Common myeloid progenitor, CD34-positive (primary cell): ENCODE results near the gene SDF2.

ENCODE experiments used
- CTCF ChIA-PET: fragments of 350-600 bp; sonication (Branson Sonifier 250); formaldehyde crosslinking; loops from one replicate; lab custom pipeline; 2021; ENCODE audit warnings: antibody characterized with exemption; lab: Charles Lee
- POLR2A ChIA-PET: fragments of 350-600 bp; sonication (Branson Sonifier 250); formaldehyde crosslinking; loops from one replicate; lab custom pipeline; 2021; ENCODE audit warnings: antibody characterized with exemption; lab: Charles Lee
- DNase-seq, 3 donors: peaks; one replicate each; pipeline versions ENCODE4 v3.0.0 to v3.0.0-alpha.2; 2013
- H3K27ac ChIP-seq, 2 experiments: 1 replicate in 1 of 2; 2 replicates in 1 of 2; pipeline ENCODE4 v1.7.0; 2013; ENCODE audit warnings: inconsistent platforms in 2 of 2, low read length in 2 of 2, mild to moderate bottlenecking in 2 of 2, low read depth in 1 of 2, moderate library complexity in 1 of 2; ENCODE audit not compliant: severe bottlenecking in 2 of 2, insufficient read depth in 1 of 2, poor library complexity in 1 of 2
- H3K27me3 ChIP-seq, 5 experiments: replicated peaks in 2 of 5; 1 replicate in 3 of 5; 2 replicates in 2 of 5; pipeline versions ENCODE4 v1.6.1 to v1.7.0; 2013; ENCODE audit warnings: low read length in 4 of 5, mild to moderate bottlenecking in 2 of 5, moderate library complexity in 2 of 5, inconsistent platforms in 1 of 5; ENCODE audit not compliant: insufficient read depth in 5 of 5, control insufficient read depth in 4 of 5
- H3K36me3 ChIP-seq, 4 experiments: 1 replicate in 2 of 4; 2 replicates in 2 of 4; pipeline versions ENCODE4 v1.6.1 to v1.7.0; 2013; ENCODE audit warnings: low read length in 3 of 4, control low read depth in 1 of 4, mild to moderate bottlenecking in 1 of 4; ENCODE audit not compliant: control insufficient read depth in 4 of 4, insufficient read depth in 4 of 4
- H3K4me1 ChIP-seq, 4 experiments: 1 replicate in 3 of 4; 2 replicates in 1 of 4; pipeline versions ENCODE4 v1.6.1 to v1.7.1; 2013; ENCODE audit warnings: low read length in 3 of 4, mild to moderate bottlenecking in 3 of 4, control low read depth in 1 of 4, inconsistent platforms in 1 of 4, moderate library complexity in 1 of 4; ENCODE audit not compliant: control insufficient read depth in 4 of 4, insufficient read depth in 4 of 4; ENCODE audit errors: control extremely low read depth in 1 of 4
- H3K4me3 ChIP-seq, 7 experiments: 1 replicate in 4 of 7; 2 replicates in 3 of 7; pipeline versions ENCODE4 v1.5.1 to v1.7.0; 2013; ENCODE audit warnings: mild to moderate bottlenecking in 7 of 7, low read length in 6 of 7, moderate library complexity in 6 of 7, inconsistent platforms in 2 of 7, low read depth in 2 of 7, control low read depth in 1 of 7; ENCODE audit not compliant: insufficient read depth in 4 of 7, control insufficient read depth in 1 of 7; ENCODE audit errors: extremely low read depth in 1 of 7
- H3K9me3 ChIP-seq, 5 experiments: 1 replicate in 4 of 5; 2 replicates in 1 of 5; pipeline versions ENCODE4 v1.6.1 to v1.7.1; 2013; ENCODE audit warnings: low read length in 4 of 5, mild to moderate bottlenecking in 2 of 5, inconsistent platforms in 1 of 5, low read depth in 1 of 5, moderate library complexity in 1 of 5; ENCODE audit not compliant: control insufficient read depth in 4 of 5, insufficient read depth in 2 of 5; ENCODE audit errors: control extremely low read depth in 1 of 5
- WGBS: methylation state at CpG from one replicate; pipeline ENCODE4 v1.1.5; 2013; ENCODE audit not compliant: insufficient coverage; 5-methylcytosine and 5-hydroxymethylcytosine counted together

Gene SDF2

GRCh38 chr17:28684963-28685362 lies 23.3 kb upstream of the SDF2 start:
- Histone ChIP-seq H3K4me3 (no peak overlapping the region), H3K9me3 (no peaks in the 10 kb centered on the region), H3K27ac (no peak overlapping the region), H3K27me3 (no peaks in the 10 kb centered on the region), H3K4me1 (no peaks in the 10 kb centered on the region), H3K36me3 (peaks cover 26 to 95% (median 85%) of the 10 kb centered on the region in 4 experiments)
- DNase-seq: peak in 2 of 3 donors; percentile 6 to 10
- ChIA-PET CTCF (interaction anchor here (0.8 kb wide), 1 partner anchor 39 kb away, joined by 3 read pairs; no protein-coding TSS in a partner anchor), POLR2A (no interaction called here)
- WGBS: 88% methylated on average over 3 of the region's 3 CpGs

DNA sequence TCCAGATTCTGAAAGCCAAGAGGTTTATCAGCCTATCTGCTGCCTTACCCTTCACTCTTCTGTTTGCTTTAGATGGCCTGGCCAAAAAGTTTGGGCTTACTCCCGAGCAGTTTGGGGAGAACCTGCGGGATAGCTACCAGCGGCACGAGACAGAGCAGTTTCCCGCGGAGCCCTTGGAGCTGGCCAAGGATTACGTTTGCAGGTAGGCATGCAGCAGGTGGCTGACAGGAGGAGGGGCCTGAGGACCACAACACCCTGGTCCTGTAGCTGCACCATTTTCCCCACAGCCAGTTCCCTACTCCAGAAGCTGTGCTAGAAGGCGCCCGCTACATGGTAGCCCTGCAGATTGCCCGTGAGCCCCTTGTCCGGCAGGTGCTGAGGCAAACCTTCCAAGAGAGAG lies 20.9 kb upstream of the SDF2 start:
- H3K36me3 ChIP-seq: peaks cover 20 to 94% (median 75%) of the 10 kb centered on the region in 4 experiments
- CTCF ChIA-PET: interaction anchor here (0.8 to 2.0 kb wide), 6 partner anchors 8 to 20 kb away, joined by 3 to 4 read pairs (median 4); partner anchors contain the start of genes SDF2 and SUPT6H

GRCh38 chr17:28675980-28676379 lies 14.3 kb upstream of the SDF2 start:
- H3K27ac ChIP-seq: no peak overlapping the region
- H3K4me1 ChIP-seq: no peaks in the 10 kb centered on the region
- POLR2A ChIA-PET: no interaction called here
- CTCF ChIA-PET: interaction anchor here (0.7 to 4.6 kb wide), 11 partner anchors 8 to 35 kb away, joined by 3 to 36 read pairs (median 5); partner anchors contain the start of genes BLTP2, SDF2 and SUPT6H
- DNase-seq: peak; percentile 11 to 35 (median 32)
- no peaks in the 10 kb centered on the region for H3K9me3 ChIP-seq
- no peak overlapping the region for H3K4me3 ChIP-seq
- H3K36me3 ChIP-seq: peaks cover 42 to 93% (median 71%) of the 10 kb centered on the region in 4 experiments
- H3K27me3 ChIP-seq: no peaks in the 10 kb centered on the region
- WGBS: 98% methylated on average over 6 of the region's 7 CpGs

More for the DNA sequence above, 20.9 kb upstream of the SDF2 start:
- 98% methylated on average over 4 of the region's 11 CpGs for WGBS
- no peak for DNase-seq
- no peaks in the 10 kb centered on the region for H3K9me3 ChIP-seq
- H3K27ac ChIP-seq: no peak overlapping the region
- no peaks in the 10 kb centered on the region for H3K4me1 ChIP-seq
- POLR2A ChIA-PET: no interaction called here
- no peak overlapping the region for H3K4me3 ChIP-seq
- no peaks in the 10 kb centered on the region for H3K27me3 ChIP-seq

DNA sequence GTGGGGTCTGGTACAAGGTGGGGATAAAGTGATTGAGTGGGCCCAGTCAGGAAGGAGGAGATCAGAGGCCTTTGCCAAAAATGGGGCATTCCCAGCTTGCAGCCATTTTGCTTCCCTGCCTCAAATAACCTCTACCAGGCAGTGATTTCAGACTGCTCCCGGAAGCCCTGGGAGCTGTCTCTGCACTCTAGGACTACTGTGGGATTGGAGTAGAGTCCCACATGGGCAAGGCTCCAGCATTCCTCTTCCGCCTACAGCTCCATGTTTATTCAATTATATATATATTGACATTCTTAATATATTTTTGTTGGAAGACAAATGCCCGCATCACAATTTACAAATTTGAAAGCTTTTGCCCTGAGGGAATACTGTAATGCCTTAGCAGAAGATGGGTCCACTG lies 13.8 kb upstream of the SDF2 start:
- Histone ChIP-seq H3K36me3 (peaks cover 42 to 91% (median 69%) of the 10 kb centered on the region in 4 experiments), H3K27ac (no peak overlapping the region), H3K4me3 (no peak overlapping the region), H3K27me3 (no peaks in the 10 kb centered on the region), H3K9me3 (no peaks in the 10 kb centered on the region), H3K4me1 (no peaks in the 10 kb centered on the region)
- CTCF ChIA-PET: interaction anchor here (0.7 to 4.6 kb wide), 11 partner anchors 9 to 35 kb away, joined by 3 to 36 read pairs (median 5); partner anchors contain the start of genes BLTP2, SDF2 and SUPT6H
- no peak for DNase-seq
- WGBS: no CpG with 5 or more reads among the region's 3 CpGs
- POLR2A ChIA-PET: no interaction called here

DNA sequence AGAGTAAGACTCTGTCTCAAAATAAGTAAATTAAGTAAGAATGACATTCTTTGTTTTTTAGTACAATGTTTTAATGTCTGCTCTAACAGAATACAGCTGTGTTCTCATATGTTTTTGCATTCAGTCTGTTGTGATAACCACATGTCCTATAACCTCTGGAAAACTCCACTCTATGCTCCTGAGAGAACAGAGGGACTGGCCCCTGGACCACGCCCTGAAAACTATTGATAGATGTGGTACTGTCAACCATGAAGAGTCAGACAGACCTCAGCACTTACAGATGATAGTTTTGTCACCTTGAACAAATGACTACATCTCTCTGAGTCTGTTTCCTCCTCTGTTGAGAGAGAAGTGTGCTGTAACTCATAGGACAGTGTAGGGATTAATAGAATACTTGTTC lies 8.2 kb upstream of the SDF2 start:
- ChIA-PET POLR2A (no interaction called here), CTCF (interaction anchor here (1.4 to 2.8 kb wide), 3 partner anchors 10 to 24 kb away, joined by 4 to 13 read pairs (median 6); partner anchors contain the start of gene BLTP2)
- H3K4me1 ChIP-seq: peaks cover 0 to 2% (median 0%) of the 10 kb centered on the region in 4 experiments
- H3K36me3 ChIP-seq: peaks cover 26 to 69% (median 48%) of the 10 kb centered on the region in 4 experiments
- H3K9me3 ChIP-seq: no peaks in the 10 kb centered on the region
- H3K4me3 ChIP-seq: no peak overlapping the region
- DNase-seq: no peak
- no peak overlapping the region for H3K27ac ChIP-seq
- WGBS: no CpG with 5 or more reads among the region's 1 CpG
- H3K27me3 ChIP-seq: no peaks in the 10 kb centered on the region

GRCh38 chr17:28667870-28668269 lies 6.2 kb upstream of the SDF2 start:
- CTCF ChIA-PET: interaction anchor here (0.6 to 2.8 kb wide), 5 partner anchors 12 to 30 kb away, joined by 3 to 13 read pairs (median 3); partner anchors contain the start of gene BLTP2
- Histone ChIP-seq H3K36me3 (peaks cover 10 to 52% (median 28%) of the 10 kb centered on the region in 4 experiments), H3K4me1 (peaks cover 6 to 9% (median 7%) of the 10 kb centered on the region in 4 experiments), H3K27ac (no peak overlapping the region), H3K27me3 (no peaks in the 10 kb centered on the region), H3K9me3 (no peaks in the 10 kb centered on the region), H3K4me3 (no peak overlapping the region)
- POLR2A ChIA-PET: no interaction called here
- WGBS: 100% methylated on average over 1 of the region's 1 CpG
- DNase-seq: no peak

DNA sequence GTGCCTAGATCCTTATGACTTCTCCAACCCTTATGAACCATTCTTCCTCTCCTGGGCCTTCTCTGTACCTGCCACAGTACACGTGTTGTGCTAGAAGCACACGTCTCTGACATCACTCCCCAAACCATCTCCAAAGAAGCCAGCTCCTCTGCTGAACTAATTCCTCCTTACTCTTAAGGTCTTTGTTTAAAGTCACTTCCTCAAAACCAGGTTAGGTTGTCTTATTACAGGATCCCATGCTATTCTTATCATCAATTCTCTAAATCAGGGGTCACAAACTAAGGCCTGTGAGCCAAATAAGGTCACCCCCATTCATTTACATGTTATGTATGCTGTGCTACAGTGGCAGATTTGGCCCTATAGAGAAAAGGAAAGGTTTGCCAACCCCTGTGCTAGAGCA lies 4.3 kb upstream of the SDF2 start:
- DNase-seq: no peak
- peaks cover 3 to 35% (median 15%) of the 10 kb centered on the region in 4 experiments for H3K36me3 ChIP-seq
- CTCF ChIA-PET: interaction anchor here (0.8 to 1.6 kb wide), 3 partner anchors 10 to 25 kb away, joined by 3 to 5 read pairs (median 4); no protein-coding TSS in a partner anchor
- no peak overlapping the region for H3K4me3 ChIP-seq
- H3K4me1 ChIP-seq: peaks cover 7 to 17% (median 13%) of the 10 kb centered on the region in 4 experiments
- H3K27me3 ChIP-seq: no peaks in the 10 kb centered on the region
- H3K9me3 ChIP-seq: no peaks in the 10 kb centered on the region
- POLR2A ChIA-PET: interaction anchor here (0.9 to 1.0 kb wide), 2 partner anchors 19 to 22 kb away, joined by 5 to 6 read pairs; no protein-coding TSS in a partner anchor
- no peak overlapping the region for H3K27ac ChIP-seq
- WGBS: 94% methylated on average over 2 of the region's 2 CpGs
